H7 (cell line): ENCODE data around the gene PGPEP1. TPM values are rescaled to one million over a fixed set of nuclear protein-coding genes. Genes with fewer than 3 reads are reported as not detected.
A peak's percentile ranks its signal among the peaks of the same experiment; 100 is the strongest.

Experiments
- DNase-seq: peaks from one replicate; pipeline ENCODE4 v3.0.0; 2012
- H3K27me3 ChIP-seq: 2 replicates; pipeline ENCODE4 v1.6.0; 2011; ENCODE audit warnings: mild to moderate bottlenecking, low read length; ENCODE audit not compliant: control insufficient read depth, insufficient read depth
- H3K36me3 ChIP-seq: replicated peaks from 2 replicates; pipeline ENCODE4 v1.5.1; 2011; ENCODE audit warnings: low read length; ENCODE audit not compliant: control insufficient read depth, insufficient read depth
- H3K4me3 ChIP-seq: 2 replicates; pipeline ENCODE4 v1.5.1; 2011; ENCODE audit warnings: low read depth, mild to moderate bottlenecking, control low read depth, low read length, moderate library complexity; ENCODE audit not compliant: insufficient read depth
- total RNA-seq: library from RNA; depleted of rRNA; stranded (reverse); fragments of >200 nt; shearing (Covaris generic); gene quantifications from 2 replicates; pipeline ENCODE4 v1.2.3, GENCODE V29; 2014

Gene PGPEP1
- total RNA-seq, 1 experiment from 2014 or later: 11.5 TPM

DNA sequence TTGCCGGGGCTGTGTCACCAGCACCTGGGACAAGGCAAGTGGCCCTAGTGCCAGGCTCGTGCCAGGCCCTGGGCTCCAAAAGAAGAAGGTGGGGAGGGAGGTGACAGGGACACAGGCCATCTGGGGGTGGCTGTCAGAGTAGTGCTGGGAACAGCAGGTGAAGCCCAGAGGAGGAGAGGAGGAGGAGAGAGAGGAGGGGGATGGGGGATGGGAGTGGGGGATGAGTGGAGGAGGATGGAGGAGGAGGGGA, 36.3 kb upstream of the PGPEP1 start:
- Histone ChIP-seq H3K27me3 (no peaks in the 10 kb centered on the region), H3K36me3 (peaks cover 4% of the 10 kb centered on the region), H3K4me3 (no peak overlapping the region)
- no peak for DNase-seq

DNA sequence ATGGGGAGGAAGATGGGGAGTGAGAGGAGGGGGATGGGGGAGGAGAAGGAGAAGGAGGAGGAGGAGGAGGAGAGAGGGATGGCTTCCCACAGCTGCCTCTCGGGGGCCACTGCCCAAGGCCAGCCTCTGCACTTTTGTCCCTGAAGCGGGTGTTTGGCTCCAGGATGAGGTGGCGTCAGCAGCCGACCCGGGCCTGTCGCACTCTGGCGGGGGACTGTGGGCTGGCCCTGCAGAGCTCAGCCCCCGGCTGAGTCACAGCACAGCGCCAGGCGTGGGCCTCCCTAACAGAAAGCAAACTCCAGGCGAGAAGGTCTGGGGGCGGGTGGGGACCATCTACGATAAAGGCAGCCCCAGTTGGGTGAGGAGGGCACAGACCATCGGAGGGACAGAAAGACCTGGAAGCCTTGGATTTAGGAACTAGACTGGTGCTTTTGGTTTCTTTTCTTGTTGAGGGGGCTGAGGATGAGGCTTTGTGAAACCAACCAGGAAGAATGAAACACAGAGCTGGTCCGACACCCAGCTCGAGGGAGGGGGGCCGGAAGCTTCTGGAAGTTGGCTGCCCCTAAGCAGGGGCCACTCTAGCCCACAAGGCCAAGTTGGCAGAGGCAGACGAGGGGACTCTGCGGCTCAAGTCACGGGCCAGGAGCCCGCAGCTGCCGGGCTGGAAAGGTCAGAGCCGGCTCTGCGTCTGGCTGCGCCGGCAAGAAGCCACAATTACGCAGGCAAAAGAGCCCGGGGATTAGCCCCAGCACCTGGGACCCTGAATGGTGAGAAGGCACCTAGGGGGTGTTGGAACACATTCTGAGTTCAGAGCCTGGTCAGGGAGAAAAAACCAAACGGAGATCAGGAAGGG, 35.7 kb upstream of the PGPEP1 start:
- H3K27me3 ChIP-seq: no peaks in the 10 kb centered on the region
- peak overlapping the region; percentile 29 for H3K4me3 ChIP-seq
- DNase-seq: peak; percentile 93
- H3K36me3 ChIP-seq: peaks cover 6% of the 10 kb centered on the region

DNA sequence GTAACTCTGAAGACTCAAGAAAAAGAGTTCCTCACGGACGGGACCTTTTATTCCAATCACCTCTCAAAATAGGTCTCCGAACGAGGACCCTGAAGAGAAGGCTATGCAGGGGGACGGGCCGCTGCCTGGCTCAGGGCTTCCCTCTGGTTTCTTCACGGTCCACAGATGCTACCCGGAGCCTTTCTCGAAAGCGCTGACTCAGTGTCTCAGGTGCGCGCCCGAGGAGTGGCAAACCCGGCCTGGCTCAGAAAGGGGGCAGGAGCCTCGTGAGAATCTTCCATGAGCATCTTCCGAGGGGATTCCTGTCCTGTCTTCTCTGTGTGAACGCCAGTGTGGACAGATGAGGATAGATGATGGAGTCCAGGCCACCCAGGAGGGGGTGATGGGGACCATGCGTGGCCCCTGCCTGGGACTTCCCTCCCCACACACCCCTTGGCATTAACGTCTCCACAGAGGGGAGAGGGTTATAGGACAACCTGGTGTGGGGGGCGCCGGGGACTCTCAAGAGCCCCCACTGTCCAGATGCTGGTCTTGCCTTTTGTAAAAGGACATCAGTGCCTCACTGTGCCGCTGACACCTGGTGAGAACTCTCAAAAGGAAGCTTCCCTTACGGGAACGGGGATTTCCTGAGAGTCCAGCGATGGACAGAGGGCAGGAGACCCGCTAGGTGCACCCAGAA, 34.0 kb upstream of the PGPEP1 start:
- Histone ChIP-seq H3K27me3 (no peaks in the 10 kb centered on the region), H3K36me3 (peaks cover 12% of the 10 kb centered on the region), H3K4me3 (no peak overlapping the region)
- DNase-seq: peak; percentile 43

GRCh38 chr19:18306888-18307260, 33.5 kb upstream of the PGPEP1 start:
- H3K27me3 ChIP-seq: no peaks in the 10 kb centered on the region
- DNase-seq: no peak
- no peak overlapping the region for H3K4me3 ChIP-seq
- peaks cover 12% of the 10 kb centered on the region for H3K36me3 ChIP-seq

GRCh38 chr19:18307271-18307681, 33.1 kb upstream of the PGPEP1 start:
- H3K4me3 ChIP-seq: no peak overlapping the region
- H3K36me3 ChIP-seq: peaks cover 15% of the 10 kb centered on the region
- no peaks in the 10 kb centered on the region for H3K27me3 ChIP-seq
- peak; percentile 68 for DNase-seq

DNA sequence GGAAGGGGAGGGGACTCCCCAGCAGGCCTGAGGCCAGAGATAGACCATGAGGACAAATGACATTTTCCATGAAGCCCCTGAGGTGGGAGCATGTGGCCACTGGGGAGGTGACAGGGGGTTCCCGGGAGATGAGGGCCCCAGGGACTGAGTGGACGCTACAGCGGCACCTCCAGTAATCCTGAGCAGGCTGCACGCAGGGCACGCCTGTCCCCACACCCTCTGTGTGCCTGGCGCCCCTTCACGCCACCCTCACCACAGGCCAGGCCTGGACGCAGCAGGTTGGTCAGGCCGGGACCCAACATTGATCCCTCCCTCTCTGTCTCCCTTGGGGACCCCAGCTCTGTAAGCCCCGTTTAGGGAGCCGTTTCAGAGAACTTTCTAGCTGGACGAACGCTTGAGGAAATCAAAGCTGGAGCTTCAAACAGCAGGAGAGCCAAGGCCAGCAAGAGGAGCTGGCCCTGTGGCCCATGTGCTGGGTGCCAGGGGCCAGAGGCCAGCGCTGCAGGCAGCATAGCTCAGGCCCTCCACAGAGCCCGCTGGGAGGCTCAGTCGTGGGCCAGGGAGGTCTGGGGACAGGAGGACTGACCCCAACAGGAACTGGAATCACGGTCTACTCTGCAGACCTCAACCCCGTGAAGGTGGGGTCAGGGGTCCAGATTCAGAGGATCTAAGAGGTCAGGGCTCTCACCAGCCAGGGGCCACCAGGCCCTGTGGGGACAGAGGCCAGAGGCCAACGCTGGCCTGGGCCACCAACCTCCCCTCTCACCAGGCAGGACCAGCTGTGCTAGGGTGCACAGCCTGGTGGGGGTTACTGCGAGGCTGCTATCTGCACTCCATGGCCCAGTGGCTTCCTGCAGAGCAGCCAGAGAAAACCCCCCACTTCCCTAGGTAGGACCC, 32.1 kb upstream of the PGPEP1 start:
- Histone ChIP-seq H3K27me3 (no peaks in the 10 kb centered on the region), H3K4me3 (no peak overlapping the region), H3K36me3 (peaks cover 21% of the 10 kb centered on the region)
- DNase-seq: peak; percentile 49

GRCh38 chr19:18308948-18309325, 31.5 kb upstream of the PGPEP1 start:
- Histone ChIP-seq H3K27me3 (no peaks in the 10 kb centered on the region), H3K36me3 (peaks cover 25% of the 10 kb centered on the region), H3K4me3 (no peak overlapping the region)
- peak; percentile 41 for DNase-seq

DNA sequence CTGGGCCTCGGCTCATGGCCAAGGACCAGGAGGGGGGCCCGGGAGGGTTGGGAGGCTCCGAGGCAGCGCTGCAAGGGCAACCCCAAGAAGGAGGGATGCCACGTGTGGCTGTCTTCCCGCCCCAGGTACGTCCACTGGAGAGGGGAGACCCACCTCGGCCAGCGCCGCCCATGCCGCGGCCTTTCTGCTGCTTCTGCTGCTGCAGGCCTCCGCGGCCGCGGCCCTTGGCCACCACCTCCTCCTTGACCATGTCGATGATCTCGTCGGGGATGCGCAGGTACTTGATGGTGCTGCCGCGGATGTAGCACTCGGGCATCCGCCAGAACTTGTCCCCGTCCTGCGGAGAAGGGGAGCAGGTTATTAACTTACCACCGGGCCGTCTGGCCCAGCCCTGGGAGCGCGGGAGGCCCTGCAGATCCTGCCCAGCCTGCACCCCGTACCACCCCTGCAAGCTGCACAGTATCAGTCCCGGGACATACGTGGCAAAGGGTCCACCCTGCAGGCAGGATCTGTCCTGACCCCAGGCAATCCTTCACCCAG, 30.8 kb upstream of the PGPEP1 start:
- DNase-seq: peak; percentile 44
- no peak overlapping the region for H3K4me3 ChIP-seq
- H3K36me3 ChIP-seq: peaks cover 28% of the 10 kb centered on the region
- no peaks in the 10 kb centered on the region for H3K27me3 ChIP-seq

- Histone ChIP-seq H3K36me3 (peaks cover 29% of the 10 kb centered on the region), H3K27me3 (no peaks in the 10 kb centered on the region), H3K4me3 (no peak overlapping the region)
- peak; percentile 45 for DNase-seq
Measured at GRCh38 chr19:18310118-18310909, 30.1 kb upstream of the PGPEP1 start.

DNA sequence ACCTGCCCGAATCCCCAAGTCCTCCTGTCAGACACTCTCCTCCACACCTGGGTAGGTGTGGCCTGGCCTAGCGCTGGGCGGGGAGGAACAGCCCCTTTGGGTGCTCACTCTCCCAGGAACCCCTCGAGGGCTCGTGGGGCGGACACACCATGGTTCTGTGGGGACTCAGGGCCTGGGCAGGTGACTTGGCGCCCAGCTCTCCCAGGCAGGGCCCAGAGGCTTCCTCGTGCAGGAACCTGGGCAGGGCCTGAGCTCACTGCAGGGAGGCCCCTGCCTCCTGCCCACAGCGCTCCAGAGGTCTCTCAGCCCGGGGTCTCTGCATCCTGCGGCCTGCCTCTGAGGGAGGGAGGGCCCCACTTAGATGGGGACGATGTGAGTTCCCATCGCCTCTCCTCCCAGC, 29.4 kb upstream of the PGPEP1 start:
- DNase-seq: peak; percentile 32
- no peaks in the 10 kb centered on the region for H3K27me3 ChIP-seq
- H3K36me3 ChIP-seq: peaks cover 30% of the 10 kb centered on the region
- H3K4me3 ChIP-seq: no peak overlapping the region

DNA sequence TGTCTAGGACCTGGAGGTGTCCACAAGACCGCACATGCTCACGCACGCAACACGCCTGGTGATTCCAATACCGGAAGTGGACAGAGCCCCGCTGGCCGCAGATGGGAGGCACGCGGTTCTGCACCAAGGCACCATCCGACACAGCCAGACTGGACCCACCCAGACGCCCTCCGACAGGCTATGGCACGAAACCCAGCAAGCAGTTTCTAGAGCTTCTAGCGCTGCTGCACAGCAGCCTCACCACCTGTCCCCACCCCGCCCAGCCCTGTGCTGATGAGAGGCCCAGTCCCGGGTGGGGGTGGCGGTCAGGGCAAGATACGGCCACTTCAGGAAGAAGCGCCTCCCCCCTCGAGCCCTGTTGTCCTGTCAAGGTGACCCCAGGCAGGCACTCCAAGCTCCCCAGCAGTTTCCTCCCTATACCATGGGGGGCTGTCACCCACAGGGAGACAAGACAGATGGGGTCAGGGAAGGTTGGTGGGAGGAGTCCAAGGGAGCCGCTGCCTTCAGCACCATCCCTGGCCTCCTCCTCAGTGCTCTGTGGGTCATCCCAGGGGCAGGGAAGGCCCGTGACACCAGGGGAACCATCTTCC, 28.8 kb upstream of the PGPEP1 start:
- Histone ChIP-seq H3K4me3 (no peak overlapping the region), H3K36me3 (peaks cover 30% of the 10 kb centered on the region), H3K27me3 (no peaks in the 10 kb centered on the region)
- DNase-seq: peak; percentile 43

DNA sequence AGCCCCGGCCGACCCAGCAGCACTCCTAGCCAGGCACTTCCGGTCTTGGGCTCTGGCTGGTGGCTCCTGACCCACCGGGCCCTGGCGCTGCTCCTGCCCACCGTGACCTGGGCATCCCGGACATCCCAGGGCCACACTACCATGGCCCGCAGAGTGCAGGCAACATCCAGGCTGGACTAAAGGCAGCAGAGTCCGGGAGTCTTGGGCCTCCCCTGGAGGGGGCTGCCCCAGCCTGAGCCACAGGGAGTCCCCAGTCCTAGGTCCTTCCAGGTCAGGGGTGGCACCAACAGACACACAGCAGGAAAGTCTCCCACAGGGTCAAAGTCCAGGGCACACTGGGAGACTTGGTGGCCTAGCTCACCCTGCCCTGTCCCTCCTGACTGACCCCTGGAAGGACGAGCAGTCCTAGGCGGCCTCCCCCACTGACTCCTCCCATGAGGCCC, 28.3 kb upstream of the PGPEP1 start:
- no peak overlapping the region for H3K4me3 ChIP-seq
- no peaks in the 10 kb centered on the region for H3K27me3 ChIP-seq
- H3K36me3 ChIP-seq: peaks cover 28% of the 10 kb centered on the region
- DNase-seq: peak; percentile 27

DNA sequence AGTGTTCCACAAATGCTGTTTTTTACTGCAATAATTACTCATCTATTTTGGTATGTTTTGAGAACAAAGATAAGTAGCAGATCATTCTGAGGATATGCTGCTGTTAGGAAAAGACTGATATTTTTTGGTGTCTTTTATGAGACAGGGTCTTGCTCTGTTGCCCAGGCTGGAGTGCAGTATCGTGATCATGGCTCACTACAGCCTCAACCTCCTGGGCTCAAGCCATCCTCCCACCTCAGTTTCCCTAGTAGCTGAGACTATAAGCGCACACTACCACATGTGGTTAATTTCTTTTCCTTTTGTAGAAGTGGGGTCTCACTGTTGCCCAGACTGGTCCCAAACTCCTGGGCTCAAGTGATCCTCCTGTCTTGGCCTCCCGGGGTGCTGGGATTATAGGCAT, 27.0 kb upstream of the PGPEP1 start:
- Histone ChIP-seq H3K36me3 (peaks cover 27% of the 10 kb centered on the region), H3K27me3 (no peaks in the 10 kb centered on the region), H3K4me3 (no peak overlapping the region)
- no peak for DNase-seq
